GM23338 (cell line): ENCODE measurements around the gene EFCAB6. TPM values are rescaled to one million over a fixed set of nuclear protein-coding genes. Genes with fewer than 3 reads are reported as not detected.

Experiments used
- ATAC-seq: fragments of 200-7000 bp; cut with Tn5 transposase; 3 replicates; pipeline ENCODE4 v1.9.1; 2020
- DNase-seq: peaks from one replicate; pipeline ENCODE4 v3.0.0-alpha.2; 2015; ENCODE audit warnings: low spot score
- H2AFZ ChIP-seq: fragments of 200-600 bp; sonication (generic); 2 replicates; pipeline ENCODE4 v1.8.0; 2016; ENCODE audit warnings: antibody characterized with exemption, mild to moderate bottlenecking, moderate library complexity
- H3F3A ChIP-seq: fragments of 200-600 bp; sonication (generic); replicated peaks from 2 replicates; pipeline ENCODE4 v1.8.0; 2017; ENCODE audit warnings: antibody characterized with exemption, mixed run types, low read depth
- H3K27ac ChIP-seq: fragments of 200-600 bp; sonication (generic); 2 replicates; pipeline ENCODE4 v1.6.1; 2016; ENCODE audit warnings: low read depth
- H3K27me3 ChIP-seq: fragments of 200-600 bp; sonication (generic); 2 replicates; pipeline ENCODE4 v1.8.0; 2016; ENCODE audit warnings: mild to moderate bottlenecking, mixed run types, moderate library complexity; ENCODE audit not compliant: insufficient read depth
- H3K36me3 ChIP-seq: fragments of 200-600 bp; sonication (generic); 2 replicates; pipeline ENCODE4 v1.8.0; 2016; ENCODE audit warnings: mild to moderate bottlenecking; ENCODE audit not compliant: insufficient read depth
- H3K4me1 ChIP-seq: fragments of 200-600 bp; sonication (generic); 2 replicates; pipeline ENCODE4 v1.8.0; 2016; ENCODE audit warnings: mild to moderate bottlenecking, moderate library complexity; ENCODE audit not compliant: insufficient read depth
- H3K4me2 ChIP-seq: fragments of 200-600 bp; sonication (generic); 2 replicates; pipeline ENCODE4 v1.7.1; 2017; ENCODE audit warnings: mixed run types
- H3K4me3 ChIP-seq: fragments of 200-600 bp; sonication (generic); 2 replicates; pipeline ENCODE4 v1.6.1; 2016; ENCODE audit warnings: mixed run types
- H3K79me2 ChIP-seq: fragments of 200-600 bp; sonication (generic); replicated peaks from 2 replicates; pipeline ENCODE4 v1.8.0; 2017; ENCODE audit warnings: mild to moderate bottlenecking; ENCODE audit not compliant: insufficient read depth
- H3K9me2 ChIP-seq: fragments of 200-600 bp; sonication (generic); 2 replicates; pipeline ENCODE4 v1.8.0; 2017; ENCODE audit not compliant: insufficient read depth
- H4K20me1 ChIP-seq: fragments of 200-600 bp; sonication (generic); replicated peaks from 2 replicates; pipeline ENCODE4 v1.8.0; 2017; ENCODE audit warnings: mild to moderate bottlenecking; ENCODE audit not compliant: insufficient read depth
- H3K27ac Mint-ChIP-seq: 2 replicates; pipeline ENCODE4 v1.8.0; 2020; ENCODE audit warnings: inconsistent platforms, mild to moderate bottlenecking, moderate library complexity, mixed read lengths
- H3K27me3 Mint-ChIP-seq: 3 replicates; pipeline ENCODE4 v1.8.0; 2022; ENCODE audit warnings: low read depth, mild to moderate bottlenecking, moderate library complexity, mixed read lengths, inconsistent platforms; ENCODE audit not compliant: insufficient read depth, poor library complexity
- H3K36me3 Mint-ChIP-seq: 3 replicates; pipeline ENCODE4 v1.8.0; 2021; ENCODE audit warnings: low read depth, mild to moderate bottlenecking, inconsistent platforms, moderate library complexity, mixed read lengths
- H3K4me1 Mint-ChIP-seq: 3 replicates; pipeline ENCODE4 v1.8.0; 2020; ENCODE audit warnings: mild to moderate bottlenecking, inconsistent platforms, mixed read lengths
- H3K4me3 Mint-ChIP-seq: 3 replicates; pipeline ENCODE4 v1.8.0; 2021; ENCODE audit warnings: moderate library complexity, mild to moderate bottlenecking, inconsistent platforms, mixed read lengths
- H3K9me3 Mint-ChIP-seq: 3 replicates; pipeline ENCODE4 v1.8.0; 2020; ENCODE audit warnings: moderate library complexity, mild to moderate bottlenecking, inconsistent platforms, mixed read lengths
- CREB1 ChIP-seq: fragments of 250-450 bp; sonication (Bioruptor Pico); IDR thresholded peaks from 2 replicates; pipeline ENCODE4 v1.5.0; 2020; ENCODE audit warnings: low read depth, mild to moderate bottlenecking, moderate library complexity
- JUNB ChIP-seq: IDR thresholded peaks from one replicate; pipeline ENCODE4 v1.6.1; 2016; ENCODE audit warnings: antibody characterized with exemption; ENCODE audit not compliant: unreplicated experiment
- STAT1 ChIP-seq: IDR thresholded peaks from one replicate; pipeline ENCODE4 v1.6.1; 2016; ENCODE audit warnings: antibody characterized with exemption; ENCODE audit not compliant: unreplicated experiment
- ZNF114 ChIP-seq: fragments of 250-450 bp; sonication (Bioruptor Pico); IDR thresholded peaks from 2 replicates; pipeline ENCODE4 v1.5.0; 2020; ENCODE audit warnings: mild to moderate bottlenecking, moderate library complexity
- ZNF331 ChIP-seq: fragments of 250-450 bp; sonication (Bioruptor Pico); IDR thresholded peaks from 2 replicates; pipeline ENCODE4 v1.5.0; 2020; ENCODE audit warnings: low read depth, mild to moderate bottlenecking, moderate library complexity
- polyA plus RNA-seq: library from polyadenylated mRNA; unstranded; fragments of >200 nt; fragmentation: Nextera tagmentation; extraction: Ambion mirVana; gene quantifications from 2 replicates; pipeline ENCODE4 v1.2.1, GENCODE V29; 2016
- total RNA-seq: library from RNA; depleted of rRNA; stranded (reverse); fragments of >200 nt; shearing (Covaris generic); gene quantifications from 2 replicates; pipeline ENCODE4 v1.2.3, GENCODE V29; 2014
- TF ChIP-seq, protein P1 (sequence below): fragments of 250-450 bp; sonication (Bioruptor Pico); IDR thresholded peaks from 2 replicates; pipeline ENCODE4 v1.5.0; 2020; ENCODE audit warnings: mild to moderate bottlenecking, moderate library complexity
- TF ChIP-seq, protein P2 (sequence below): IDR thresholded peaks from one replicate; pipeline ENCODE4 v1.6.1; 2018; ENCODE audit warnings: antibody characterized with exemption; ENCODE audit not compliant: unreplicated experiment
- TF ChIP-seq, protein P3 (sequence below), 2 experiments: fragments of 200-600 bp in 1 of 2; sonication (generic) in 1 of 2; conservative IDR thresholded peaks; 2 replicates each; pipeline versions ENCODE4 v1.5.1 to v1.6.1; 2016 to 2017; ENCODE audit warnings: antibody characterized with exemption in 2 of 2, low read depth in 2 of 2, mild to moderate bottlenecking in 2 of 2, moderate library complexity in 1 of 2
- TF ChIP-seq, protein P4 (sequence below): IDR thresholded peaks from 2 replicates; pipeline ENCODE4 v1.6.1; 2016; ENCODE audit warnings: antibody characterized with exemption

The EFCAB6 gene
- total and polyA plus RNA-seq, 2 experiments from 2014 or later = 1.1 to 1.8 TPM

DNA sequence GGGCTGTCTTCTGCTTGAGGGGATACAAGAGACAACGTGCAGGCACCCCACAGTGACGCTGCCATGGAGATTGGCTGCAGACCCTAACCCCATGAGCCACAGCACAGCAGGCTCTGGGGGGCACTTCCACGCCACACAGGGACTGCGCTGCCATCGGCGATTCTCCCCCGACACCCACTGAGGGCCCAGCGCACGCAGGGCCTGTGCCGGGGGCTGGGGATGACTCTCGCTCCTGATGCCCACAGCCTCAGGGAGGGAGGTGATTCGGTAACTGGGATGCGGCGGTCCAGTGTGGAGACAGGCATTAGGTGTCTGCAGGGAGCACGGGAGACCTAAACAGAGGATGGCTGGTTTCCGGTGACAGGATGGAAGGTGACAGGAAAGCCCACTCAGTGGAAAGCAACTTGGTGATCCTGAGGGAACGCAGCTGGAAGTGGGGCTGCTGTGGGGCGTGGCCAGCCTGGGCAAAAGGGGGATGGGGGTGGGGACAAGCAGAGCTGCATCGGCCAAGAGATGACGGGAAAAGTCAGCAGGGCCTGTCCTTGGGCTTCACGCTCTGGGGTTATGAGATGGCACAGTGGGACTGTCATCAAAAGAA is 37.7 kb downstream of the EFCAB6 start:
- H3K4me3 ChIP-seq = no peak overlapping the region
- no peak overlapping the region for H3K27ac ChIP-seq
- no peaks in the 10 kb centered on the region for H3K79me2 ChIP-seq
- no peaks in the 10 kb centered on the region for H3K9me2 ChIP-seq
- no peak for ATAC-seq
- TF ChIP-seq ZNF331 (CRISPR knock-in tag) = no peak
- TF ChIP-seq STAT1 = no peak
- no peak overlapping the region for H2AFZ ChIP-seq
- H3K27me3 ChIP-seq = no peaks in the 10 kb centered on the region
- H3F3A ChIP-seq = no peaks in the 10 kb centered on the region
- H3K36me3 ChIP-seq = no peaks in the 10 kb centered on the region
- Mint-ChIP-seq H3K4me3 (no peak overlapping the region), H3K9me3 (no peaks in the 10 kb centered on the region), H3K4me1 (no peaks in the 10 kb centered on the region), H3K36me3 (no peaks in the 10 kb centered on the region), H3K27me3 (no peaks in the 10 kb centered on the region), H3K27ac (no peak overlapping the region)
- H3K4me1 ChIP-seq = no peaks in the 10 kb centered on the region
- H3K4me2 ChIP-seq = no peak overlapping the region
- DNase-seq = no peak
- no peaks in the 10 kb centered on the region for H4K20me1 ChIP-seq

DNA sequence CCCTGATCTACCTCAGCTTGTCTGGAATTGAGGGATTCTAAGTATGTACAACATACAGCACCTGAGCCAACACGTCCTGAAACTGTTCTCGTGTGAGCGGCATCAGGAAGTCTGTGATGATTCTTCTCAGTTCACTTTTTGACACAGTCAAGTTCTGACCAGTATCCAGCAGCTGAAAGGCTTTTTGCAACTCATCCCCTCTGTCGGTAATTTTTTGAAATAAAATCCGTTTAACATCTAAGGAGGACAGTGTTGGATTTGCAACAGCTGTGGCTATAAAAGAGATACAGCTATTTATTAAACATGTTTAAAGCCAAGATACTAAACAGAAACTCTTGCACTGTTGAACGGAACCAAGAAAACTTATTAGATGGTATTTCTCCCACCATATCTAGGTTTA is 39.3 kb downstream of the EFCAB6 start:
- no peaks in the 10 kb centered on the region for H3F3A ChIP-seq
- no peaks in the 10 kb centered on the region for H4K20me1 ChIP-seq
- DNase-seq (no peak), ATAC-seq (no peak)
- H3K36me3 Mint-ChIP-seq = no peaks in the 10 kb centered on the region
- no peaks in the 10 kb centered on the region for H3K9me3 Mint-ChIP-seq
- no peak overlapping the region for H2AFZ ChIP-seq
- no peaks in the 10 kb centered on the region for H3K27me3 Mint-ChIP-seq
- H3K4me1 Mint-ChIP-seq = no peaks in the 10 kb centered on the region
- H3K4me3 ChIP-seq = no peak overlapping the region
- H3K36me3 ChIP-seq = no peaks in the 10 kb centered on the region
- H3K4me2 ChIP-seq = no peak overlapping the region
- no peaks in the 10 kb centered on the region for H3K4me1 ChIP-seq
- H3K27ac Mint-ChIP-seq = no peak overlapping the region
- no peak overlapping the region for H3K27ac ChIP-seq
- no peak overlapping the region for H3K4me3 Mint-ChIP-seq
- H3K9me2 ChIP-seq = no peaks in the 10 kb centered on the region
- H3K79me2 ChIP-seq = no peaks in the 10 kb centered on the region
- no peaks in the 10 kb centered on the region for H3K27me3 ChIP-seq
- TF ChIP-seq ZNF331 (CRISPR knock-in tag) (no peak), ZNF114 (CRISPR knock-in tag) (no peak), CREB1 (CRISPR knock-in tag) (no peak), STAT1 (no peak), JUNB (no peak)
- TF ChIP-seq, protein P1, sequence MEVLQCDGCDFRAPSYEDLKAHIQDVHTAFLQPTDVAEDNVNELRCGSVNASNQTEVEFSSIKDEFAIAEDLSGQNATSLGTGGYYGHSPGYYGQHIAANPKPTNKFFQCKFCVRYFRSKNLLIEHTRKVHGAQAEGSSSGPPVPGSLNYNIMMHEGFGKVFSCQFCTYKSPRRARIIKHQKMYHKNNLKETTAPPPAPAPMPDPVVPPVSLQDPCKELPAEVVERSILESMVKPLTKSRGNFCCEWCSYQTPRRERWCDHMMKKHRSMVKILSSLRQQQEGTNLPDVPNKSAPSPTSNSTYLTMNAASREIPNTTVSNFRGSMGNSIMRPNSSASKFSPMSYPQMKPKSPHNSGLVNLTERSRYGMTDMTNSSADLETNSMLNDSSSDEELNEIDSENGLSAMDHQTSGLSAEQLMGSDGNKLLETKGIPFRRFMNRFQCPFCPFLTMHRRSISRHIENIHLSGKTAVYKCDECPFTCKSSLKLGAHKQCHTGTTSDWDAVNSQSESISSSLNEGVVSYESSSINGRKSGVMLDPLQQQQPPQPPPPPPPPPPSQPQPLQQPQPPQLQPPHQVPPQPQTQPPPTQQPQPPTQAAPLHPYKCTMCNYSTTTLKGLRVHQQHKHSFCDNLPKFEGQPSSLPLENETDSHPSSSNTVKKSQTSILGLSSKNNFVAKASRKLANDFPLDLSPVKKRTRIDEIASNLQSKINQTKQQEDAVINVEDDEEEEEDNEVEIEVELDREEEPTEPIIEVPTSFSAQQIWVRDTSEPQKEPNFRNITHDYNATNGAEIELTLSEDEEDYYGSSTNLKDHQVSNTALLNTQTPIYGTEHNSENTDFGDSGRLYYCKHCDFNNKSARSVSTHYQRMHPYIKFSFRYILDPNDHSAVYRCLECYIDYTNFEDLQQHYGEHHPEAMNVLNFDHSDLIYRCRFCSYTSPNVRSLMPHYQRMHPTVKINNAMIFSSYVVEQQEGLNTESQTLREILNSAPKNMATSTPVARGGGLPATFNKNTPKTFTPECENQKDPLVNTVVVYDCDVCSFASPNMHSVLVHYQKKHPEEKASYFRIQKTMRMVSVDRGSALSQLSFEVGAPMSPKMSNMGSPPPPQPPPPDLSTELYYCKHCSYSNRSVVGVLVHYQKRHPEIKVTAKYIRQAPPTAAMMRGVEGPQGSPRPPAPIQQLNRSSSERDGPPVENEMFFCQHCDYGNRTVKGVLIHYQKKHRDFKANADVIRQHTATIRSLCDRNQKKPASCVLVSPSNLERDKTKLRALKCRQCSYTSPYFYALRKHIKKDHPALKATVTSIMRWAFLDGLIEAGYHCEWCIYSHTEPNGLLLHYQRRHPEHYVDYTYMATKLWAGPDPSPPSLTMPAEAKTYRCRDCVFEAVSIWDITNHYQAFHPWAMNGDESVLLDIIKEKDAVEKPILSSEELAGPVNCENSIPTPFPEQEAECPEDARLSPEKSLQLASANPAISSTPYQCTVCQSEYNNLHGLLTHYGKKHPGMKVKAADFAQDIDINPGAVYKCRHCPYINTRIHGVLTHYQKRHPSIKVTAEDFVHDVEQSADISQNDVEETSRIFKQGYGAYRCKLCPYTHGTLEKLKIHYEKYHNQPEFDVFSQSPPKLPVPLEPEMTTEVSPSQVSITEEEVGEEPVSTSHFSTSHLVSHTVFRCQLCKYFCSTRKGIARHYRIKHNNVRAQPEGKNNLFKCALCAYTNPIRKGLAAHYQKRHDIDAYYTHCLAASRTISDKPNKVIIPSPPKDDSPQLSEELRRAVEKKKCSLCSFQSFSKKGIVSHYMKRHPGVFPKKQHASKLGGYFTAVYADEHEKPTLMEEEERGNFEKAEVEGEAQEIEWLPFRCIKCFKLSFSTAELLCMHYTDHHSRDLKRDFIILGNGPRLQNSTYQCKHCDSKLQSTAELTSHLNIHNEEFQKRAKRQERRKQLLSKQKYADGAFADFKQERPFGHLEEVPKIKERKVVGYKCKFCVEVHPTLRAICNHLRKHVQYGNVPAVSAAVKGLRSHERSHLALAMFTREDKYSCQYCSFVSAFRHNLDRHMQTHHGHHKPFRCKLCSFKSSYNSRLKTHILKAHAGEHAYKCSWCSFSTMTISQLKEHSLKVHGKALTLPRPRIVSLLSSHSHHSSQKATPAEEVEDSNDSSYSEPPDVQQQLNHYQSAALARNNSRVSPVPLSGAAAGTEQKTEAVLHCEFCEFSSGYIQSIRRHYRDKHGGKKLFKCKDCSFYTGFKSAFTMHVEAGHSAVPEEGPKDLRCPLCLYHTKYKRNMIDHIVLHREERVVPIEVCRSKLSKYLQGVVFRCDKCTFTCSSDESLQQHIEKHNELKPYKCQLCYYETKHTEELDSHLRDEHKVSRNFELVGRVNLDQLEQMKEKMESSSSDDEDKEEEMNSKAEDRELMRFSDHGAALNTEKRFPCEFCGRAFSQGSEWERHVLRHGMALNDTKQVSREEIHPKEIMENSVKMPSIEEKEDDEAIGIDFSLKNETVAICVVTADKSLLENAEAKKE (CRISPR knock-in tag) = no peak
- TF ChIP-seq, protein P2, sequence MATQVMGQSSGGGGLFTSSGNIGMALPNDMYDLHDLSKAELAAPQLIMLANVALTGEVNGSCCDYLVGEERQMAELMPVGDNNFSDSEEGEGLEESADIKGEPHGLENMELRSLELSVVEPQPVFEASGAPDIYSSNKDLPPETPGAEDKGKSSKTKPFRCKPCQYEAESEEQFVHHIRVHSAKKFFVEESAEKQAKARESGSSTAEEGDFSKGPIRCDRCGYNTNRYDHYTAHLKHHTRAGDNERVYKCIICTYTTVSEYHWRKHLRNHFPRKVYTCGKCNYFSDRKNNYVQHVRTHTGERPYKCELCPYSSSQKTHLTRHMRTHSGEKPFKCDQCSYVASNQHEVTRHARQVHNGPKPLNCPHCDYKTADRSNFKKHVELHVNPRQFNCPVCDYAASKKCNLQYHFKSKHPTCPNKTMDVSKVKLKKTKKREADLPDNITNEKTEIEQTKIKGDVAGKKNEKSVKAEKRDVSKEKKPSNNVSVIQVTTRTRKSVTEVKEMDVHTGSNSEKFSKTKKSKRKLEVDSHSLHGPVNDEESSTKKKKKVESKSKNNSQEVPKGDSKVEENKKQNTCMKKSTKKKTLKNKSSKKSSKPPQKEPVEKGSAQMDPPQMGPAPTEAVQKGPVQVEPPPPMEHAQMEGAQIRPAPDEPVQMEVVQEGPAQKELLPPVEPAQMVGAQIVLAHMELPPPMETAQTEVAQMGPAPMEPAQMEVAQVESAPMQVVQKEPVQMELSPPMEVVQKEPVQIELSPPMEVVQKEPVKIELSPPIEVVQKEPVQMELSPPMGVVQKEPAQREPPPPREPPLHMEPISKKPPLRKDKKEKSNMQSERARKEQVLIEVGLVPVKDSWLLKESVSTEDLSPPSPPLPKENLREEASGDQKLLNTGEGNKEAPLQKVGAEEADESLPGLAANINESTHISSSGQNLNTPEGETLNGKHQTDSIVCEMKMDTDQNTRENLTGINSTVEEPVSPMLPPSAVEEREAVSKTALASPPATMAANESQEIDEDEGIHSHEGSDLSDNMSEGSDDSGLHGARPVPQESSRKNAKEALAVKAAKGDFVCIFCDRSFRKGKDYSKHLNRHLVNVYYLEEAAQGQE = no peak
- TF ChIP-seq, protein P3, sequence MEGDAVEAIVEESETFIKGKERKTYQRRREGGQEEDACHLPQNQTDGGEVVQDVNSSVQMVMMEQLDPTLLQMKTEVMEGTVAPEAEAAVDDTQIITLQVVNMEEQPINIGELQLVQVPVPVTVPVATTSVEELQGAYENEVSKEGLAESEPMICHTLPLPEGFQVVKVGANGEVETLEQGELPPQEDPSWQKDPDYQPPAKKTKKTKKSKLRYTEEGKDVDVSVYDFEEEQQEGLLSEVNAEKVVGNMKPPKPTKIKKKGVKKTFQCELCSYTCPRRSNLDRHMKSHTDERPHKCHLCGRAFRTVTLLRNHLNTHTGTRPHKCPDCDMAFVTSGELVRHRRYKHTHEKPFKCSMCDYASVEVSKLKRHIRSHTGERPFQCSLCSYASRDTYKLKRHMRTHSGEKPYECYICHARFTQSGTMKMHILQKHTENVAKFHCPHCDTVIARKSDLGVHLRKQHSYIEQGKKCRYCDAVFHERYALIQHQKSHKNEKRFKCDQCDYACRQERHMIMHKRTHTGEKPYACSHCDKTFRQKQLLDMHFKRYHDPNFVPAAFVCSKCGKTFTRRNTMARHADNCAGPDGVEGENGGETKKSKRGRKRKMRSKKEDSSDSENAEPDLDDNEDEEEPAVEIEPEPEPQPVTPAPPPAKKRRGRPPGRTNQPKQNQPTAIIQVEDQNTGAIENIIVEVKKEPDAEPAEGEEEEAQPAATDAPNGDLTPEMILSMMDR (conservative IDR thresholded peaks at IDR 0.05; ENCODE audit: low read depth in 2 of 2) = no peak
- TF ChIP-seq, protein P4, sequence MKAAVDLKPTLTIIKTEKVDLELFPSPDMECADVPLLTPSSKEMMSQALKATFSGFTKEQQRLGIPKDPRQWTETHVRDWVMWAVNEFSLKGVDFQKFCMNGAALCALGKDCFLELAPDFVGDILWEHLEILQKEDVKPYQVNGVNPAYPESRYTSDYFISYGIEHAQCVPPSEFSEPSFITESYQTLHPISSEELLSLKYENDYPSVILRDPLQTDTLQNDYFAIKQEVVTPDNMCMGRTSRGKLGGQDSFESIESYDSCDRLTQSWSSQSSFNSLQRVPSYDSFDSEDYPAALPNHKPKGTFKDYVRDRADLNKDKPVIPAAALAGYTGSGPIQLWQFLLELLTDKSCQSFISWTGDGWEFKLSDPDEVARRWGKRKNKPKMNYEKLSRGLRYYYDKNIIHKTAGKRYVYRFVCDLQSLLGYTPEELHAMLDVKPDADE = no peak
